Body of pancreas (tissue), 4 donors: ENCODE results near the gene PRDX2.

Experiments used
- CTCF ChIP-seq, 7 experiments: fragments of 450-650 bp in 4 of 7; fragments of 200-600 bp in 3 of 7; sonication (generic) in 3 of 7; IDR thresholded peaks; one replicate each; pipeline ENCODE4 v1.5.1; 2016 to 2019; ENCODE audit warnings: antibody characterized with exemption in 7 of 7
- POLR2A ChIP-seq, 3 donors: fragments of 450-650 bp; IDR thresholded peaks; one replicate each; pipeline ENCODE4 v1.6.1; 2016; ENCODE audit warnings: antibody characterized with exemption in 3 of 3, mild to moderate bottlenecking in 2 of 3

- TF ChIP-seq POLR2A (IDR thresholded peaks at IDR 0.05): no peak
- TF ChIP-seq CTCF (IDR thresholded peaks at IDR 0.05): no peak
Measured at GRCh38 chr19:12786952-12787351, 14.6 kb downstream of the PRDX2 start.
